ENCODE measurements around the gene PHACTR1. TPM values are rescaled to one million over a fixed set of nuclear protein-coding genes. Genes with fewer than 3 reads are reported as not detected.

The PHACTR1 gene
- total RNA-seq, 5 donors from 2014 or later (not counting 1 experiment from before 2014, with no cell fraction given) = 0.63 to 2.6 (median 1.1) TPM

- no peaks in the 10 kb centered on the region for H3K27me3 ChIP-seq (replicated peaks in 1 of 2; ENCODE audit: control insufficient read depth in 2 of 2, extremely low read depth in 1 of 2, insufficient read depth in 2 of 2, low read length in 1 of 2)
- ChIA-PET POLR2A (interaction anchor here in 1 of 2 donors (0.6 kb wide), 1 partner anchor 60 kb away, joined by 4 read pairs; no protein-coding TSS in a partner anchor), CTCF (no interaction called here)
- H3K4me1 ChIP-seq (ENCODE audit: control insufficient read depth in 1 of 2, extremely low read depth in 1 of 2, insufficient read depth in 2 of 2, low read length in 2 of 2) = peaks cover 0 to 17% of the 10 kb centered on the region in 2 experiments
- no peaks in the 10 kb centered on the region for H3K9me3 Mint-ChIP-seq
- no peak overlapping the region for H3K27ac ChIP-seq (ENCODE audit: low read length)
- H3K36me3 Mint-ChIP-seq = peaks cover 71% of the 10 kb centered on the region
- H3K4me3 ChIP-seq (ENCODE audit: control insufficient read depth in 1 of 2, extremely low read depth in 1 of 2, low read length in 1 of 2) = no peak overlapping the region
- peaks cover 6 to 25% (median 17%) of the 10 kb centered on the region in 3 donors for H3K4me1 Mint-ChIP-seq
- ATAC-seq (replicated peaks in 1 of 4) (no peak), DNase-seq (peak in 10 of 35 experiments; percentile 4 to 43 (median 18))
- peaks cover 33 to 54% of the 10 kb centered on the region in 2 donors for H3K36me3 ChIP-seq (ENCODE audit: control insufficient read depth in 2 of 2, extremely low read depth in 1 of 2, insufficient read depth in 1 of 2, low read length in 1 of 2)
- H3K4me3 Mint-ChIP-seq = peak overlapping the region in 1 of 3 donors; percentile 9
- no peaks in the 10 kb centered on the region for H3K27me3 Mint-ChIP-seq
- WGBS (ENCODE audit: insufficient coverage) = no CpG with 5 or more reads among the region's 7 CpGs
- H3K27ac Mint-ChIP-seq = peak overlapping the region in 1 of 2 donors; percentile 63
- no peaks in the 10 kb centered on the region for H3K9me3 ChIP-seq
Measured at GRCh38 chr6:13303668-13304017, 587.1 kb downstream of the PHACTR1 start.

GRCh38 chr6:13304101-13304500 lies 587.5 kb downstream of the PHACTR1 start:
- Mint-ChIP-seq H3K27me3 (no peaks in the 10 kb centered on the region), H3K36me3 (peaks cover 74% of the 10 kb centered on the region), H3K9me3 (no peaks in the 10 kb centered on the region), H3K27ac (no peak overlapping the region), H3K4me3 (no peak overlapping the region), H3K4me1 (peaks cover 6 to 25% (median 17%) of the 10 kb centered on the region in 3 donors)
- DNase-seq (no peak), ATAC-seq (replicated peaks in 1 of 4) (no peak)
- Histone ChIP-seq H3K4me3 (ENCODE audit: control insufficient read depth in 1 of 2, extremely low read depth in 1 of 2, low read length in 1 of 2) (no peak overlapping the region), H3K4me1 (ENCODE audit: control insufficient read depth in 1 of 2, extremely low read depth in 1 of 2, insufficient read depth in 2 of 2, low read length in 2 of 2) (peaks cover 0 to 17% of the 10 kb centered on the region in 2 experiments), H3K27ac (ENCODE audit: low read length) (no peak overlapping the region), H3K27me3 (replicated peaks in 1 of 2; ENCODE audit: control insufficient read depth in 2 of 2, extremely low read depth in 1 of 2, insufficient read depth in 2 of 2, low read length in 1 of 2) (no peaks in the 10 kb centered on the region), H3K9me3 (no peaks in the 10 kb centered on the region), H3K36me3 (ENCODE audit: control insufficient read depth in 2 of 2, extremely low read depth in 1 of 2, insufficient read depth in 1 of 2, low read length in 1 of 2) (peaks cover 33 to 53% of the 10 kb centered on the region in 2 donors)
- POLR2A ChIA-PET = interaction anchor here in 1 of 2 donors (0.6 kb wide), 1 partner anchor 61 kb away, joined by 4 read pairs; no protein-coding TSS in a partner anchor
- WGBS (ENCODE audit: insufficient coverage) = 81% methylated on average over 4 of the region's 6 CpGs
- CTCF ChIA-PET = interaction anchor here in 1 of 2 donors (0.8 kb wide), 1 partner anchor 23 kb away, joined by 3 read pairs; no protein-coding TSS in a partner anchor

- no peaks in the 10 kb centered on the region for H3K9me3 Mint-ChIP-seq
- Histone ChIP-seq H3K36me3 (ENCODE audit: control insufficient read depth in 2 of 2, extremely low read depth in 1 of 2, insufficient read depth in 1 of 2, low read length in 1 of 2) (peaks cover 29 to 48% of the 10 kb centered on the region in 2 donors), H3K27ac (ENCODE audit: low read length) (no peak overlapping the region), H3K9me3 (no peaks in the 10 kb centered on the region), H3K27me3 (replicated peaks in 1 of 2; ENCODE audit: control insufficient read depth in 2 of 2, extremely low read depth in 1 of 2, insufficient read depth in 2 of 2, low read length in 1 of 2) (no peaks in the 10 kb centered on the region), H3K4me1 (ENCODE audit: control insufficient read depth in 1 of 2, extremely low read depth in 1 of 2, insufficient read depth in 2 of 2, low read length in 2 of 2) (peaks cover 0 to 17% of the 10 kb centered on the region in 2 experiments), H3K4me3 (ENCODE audit: control insufficient read depth in 1 of 2, extremely low read depth in 1 of 2, low read length in 1 of 2) (no peak overlapping the region)
- POLR2A ChIA-PET = no interaction called here
- H3K27ac Mint-ChIP-seq = peak overlapping the region in 1 of 2 donors; percentile 62
- 95% methylated on average over 8 of the region's 11 CpGs for WGBS (ENCODE audit: insufficient coverage)
- peaks cover 6 to 25% (median 17%) of the 10 kb centered on the region in 3 donors for H3K4me1 Mint-ChIP-seq
- peaks cover 74% of the 10 kb centered on the region for H3K36me3 Mint-ChIP-seq
- no peak for DNase-seq
- CTCF ChIA-PET = interaction anchor here in 1 of 2 donors (0.8 kb wide), 1 partner anchor 22 kb away, joined by 3 read pairs; no protein-coding TSS in a partner anchor
- no peak for ATAC-seq (replicated peaks in 1 of 4)
- no peaks in the 10 kb centered on the region for H3K27me3 Mint-ChIP-seq
- no peak overlapping the region for H3K4me3 Mint-ChIP-seq
Measured at GRCh38 chr6:13304580-13305260, 588.2 kb downstream of the PHACTR1 start.

GRCh38 chr6:13305288-13305687 lies 588.7 kb downstream of the PHACTR1 start:
- Histone ChIP-seq H3K27me3 (replicated peaks in 1 of 2; ENCODE audit: control insufficient read depth in 2 of 2, extremely low read depth in 1 of 2, insufficient read depth in 2 of 2, low read length in 1 of 2) (no peaks in the 10 kb centered on the region), H3K4me1 (ENCODE audit: control insufficient read depth in 1 of 2, extremely low read depth in 1 of 2, insufficient read depth in 2 of 2, low read length in 2 of 2) (peaks cover 0 to 17% of the 10 kb centered on the region in 2 experiments), H3K9me3 (no peaks in the 10 kb centered on the region), H3K4me3 (ENCODE audit: control insufficient read depth in 1 of 2, extremely low read depth in 1 of 2, low read length in 1 of 2) (no peak overlapping the region), H3K36me3 (ENCODE audit: control insufficient read depth in 2 of 2, extremely low read depth in 1 of 2, insufficient read depth in 1 of 2, low read length in 1 of 2) (peaks cover 25 to 46% of the 10 kb centered on the region in 2 donors), H3K27ac (ENCODE audit: low read length) (no peak overlapping the region)
- Mint-ChIP-seq H3K4me3 (no peak overlapping the region), H3K9me3 (no peaks in the 10 kb centered on the region), H3K36me3 (peaks cover 74% of the 10 kb centered on the region), H3K27me3 (no peaks in the 10 kb centered on the region), H3K27ac (no peak overlapping the region), H3K4me1 (peaks cover 6 to 25% (median 17%) of the 10 kb centered on the region in 3 donors)
- CTCF ChIA-PET = no interaction called here
- whole genome bisulfite sequencing (ENCODE audit: insufficient coverage) = 100% methylated on average over 2 of the region's 4 CpGs
- POLR2A ChIA-PET = no interaction called here
- DNase-seq (no peak), ATAC-seq (replicated peaks in 1 of 4) (no peak)

GRCh38 chr6:13305791-13306190 lies 589.2 kb downstream of the PHACTR1 start:
- DNase-seq (no peak), ATAC-seq (replicated peaks in 1 of 4) (no peak)
- H3K4me1 ChIP-seq (ENCODE audit: control insufficient read depth in 1 of 2, extremely low read depth in 1 of 2, insufficient read depth in 2 of 2, low read length in 2 of 2) = peaks cover 0 to 17% of the 10 kb centered on the region in 2 experiments
- H3K4me1 Mint-ChIP-seq = peaks cover 6 to 25% (median 17%) of the 10 kb centered on the region in 3 donors
- peaks cover 23 to 41% of the 10 kb centered on the region in 2 donors for H3K36me3 ChIP-seq (ENCODE audit: control insufficient read depth in 2 of 2, extremely low read depth in 1 of 2, insufficient read depth in 1 of 2, low read length in 1 of 2)
- H3K27ac ChIP-seq (ENCODE audit: low read length) = no peak overlapping the region
- no peaks in the 10 kb centered on the region for H3K27me3 ChIP-seq (replicated peaks in 1 of 2; ENCODE audit: control insufficient read depth in 2 of 2, extremely low read depth in 1 of 2, insufficient read depth in 2 of 2, low read length in 1 of 2)
- H3K27me3 Mint-ChIP-seq = no peaks in the 10 kb centered on the region
- H3K27ac Mint-ChIP-seq = no peak overlapping the region
- ChIA-PET CTCF (interaction anchor here in 1 of 2 donors (0.6 kb wide), 1 partner anchor 489 kb away, joined by 3 read pairs; no protein-coding TSS in a partner anchor), POLR2A (interaction anchor here in 1 of 2 donors (0.5 kb wide), 1 partner anchor 30 kb away, joined by 4 read pairs; no protein-coding TSS in a partner anchor)
- peaks cover 72% of the 10 kb centered on the region for H3K36me3 Mint-ChIP-seq
- H3K9me3 ChIP-seq = no peaks in the 10 kb centered on the region
- H3K4me3 Mint-ChIP-seq = no peak overlapping the region
- H3K9me3 Mint-ChIP-seq = no peaks in the 10 kb centered on the region
- WGBS (ENCODE audit: insufficient coverage) = no CpG with 5 or more reads among the region's 1 CpG
- no peak overlapping the region for H3K4me3 ChIP-seq (ENCODE audit: control insufficient read depth in 1 of 2, extremely low read depth in 1 of 2, low read length in 1 of 2)

GRCh38 chr6:13307508-13307995 lies 591.0 kb downstream of the PHACTR1 start:
- no peaks in the 10 kb centered on the region for H3K9me3 ChIP-seq
- H3K27ac ChIP-seq (ENCODE audit: low read length) = no peak overlapping the region
- ATAC-seq (replicated peaks in 1 of 4) (no peak), DNase-seq (no peak)
- no peaks in the 10 kb centered on the region for H3K27me3 Mint-ChIP-seq
- no peak overlapping the region for H3K4me3 ChIP-seq (ENCODE audit: control insufficient read depth in 1 of 2, extremely low read depth in 1 of 2, low read length in 1 of 2)
- peaks cover 76% of the 10 kb centered on the region for H3K36me3 Mint-ChIP-seq
- peaks cover 6 to 21% (median 16%) of the 10 kb centered on the region in 3 donors for H3K4me1 Mint-ChIP-seq
- H3K27ac Mint-ChIP-seq = no peak overlapping the region
- no peak overlapping the region for H3K4me3 Mint-ChIP-seq
- CTCF ChIA-PET = no interaction called here
- H3K36me3 ChIP-seq (ENCODE audit: control insufficient read depth in 2 of 2, extremely low read depth in 1 of 2, insufficient read depth in 1 of 2, low read length in 1 of 2) = peaks cover 11 to 50% of the 10 kb centered on the region in 2 donors
- H3K4me1 ChIP-seq (ENCODE audit: control insufficient read depth in 1 of 2, extremely low read depth in 1 of 2, insufficient read depth in 2 of 2, low read length in 2 of 2) = peaks cover 0 to 13% of the 10 kb centered on the region in 2 experiments
- no peaks in the 10 kb centered on the region for H3K9me3 Mint-ChIP-seq
- 100% methylated on average over 6 of the region's 7 CpGs for WGBS (ENCODE audit: insufficient coverage)
- H3K27me3 ChIP-seq (replicated peaks in 1 of 2; ENCODE audit: control insufficient read depth in 2 of 2, extremely low read depth in 1 of 2, insufficient read depth in 2 of 2, low read length in 1 of 2) = no peaks in the 10 kb centered on the region
- POLR2A ChIA-PET = no interaction called here
